HepG2 (cell line): Measurements from ENCODE around the gene NCMAP. TPM values are rescaled to one million over a fixed set of nuclear protein-coding genes. Genes with fewer than 3 reads are reported as not detected.
A peak's percentile ranks its signal among the peaks of the same experiment; 100 is the strongest.

ENCODE experiments used
- ATF7 ChIP-seq, 2 experiments: fragments of 450-650 bp in 1 of 2; sonication (generic) in 1 of 2; formaldehyde crosslinking in 1 of 2; IDR thresholded peaks; 2 replicates each; pipeline versions ENCODE4 v1.4.0 to v1.6.1; 2016 to 2020; ENCODE audit warnings: antibody characterized with exemption in 1 of 2, mild to moderate bottlenecking in 1 of 2, missing genetic modification reagents in 1 of 2
- ERF ChIP-seq: IDR thresholded peaks from 2 replicates; pipeline ENCODE4 v1.6.1; 2018; ENCODE audit warnings: missing biosample characterization, missing genetic modification reagents
- ESRRA ChIP-seq: sonication (generic); formaldehyde crosslinking; IDR thresholded peaks from 2 replicates; pipeline ENCODE4 v1.5.1; 2020; ENCODE audit warnings: mild to moderate bottlenecking, low read depth, missing genetic modification reagents
- GPN1 ChIP-seq: sonication (generic); formaldehyde crosslinking; IDR thresholded peaks from 2 replicates; pipeline ENCODE4 v1.5.1; 2020; ENCODE audit warnings: missing genetic modification reagents, borderline replicate concordance
- IRX3 ChIP-seq: sonication (generic); formaldehyde crosslinking; IDR thresholded peaks from 2 replicates; pipeline ENCODE4 v1.8.1; 2023; ENCODE audit warnings: mild to moderate bottlenecking, low read depth, missing genetic modification reagents, borderline replicate concordance
- MIXL1 ChIP-seq: IDR thresholded peaks from 2 replicates; pipeline ENCODE4 v1.6.1; 2016
- RFX3 ChIP-seq: IDR thresholded peaks from 2 replicates; pipeline ENCODE4 v1.6.1; 2016; ENCODE audit warnings: missing biosample characterization, missing genetic modification reagents
- SMARCC2 ChIP-seq: fragments of 450-650 bp; IDR thresholded peaks from 2 replicates; pipeline ENCODE4 v1.6.1; 2017; ENCODE audit warnings: antibody characterized with exemption, mild to moderate bottlenecking
- TBX2 ChIP-seq: sonication (generic); formaldehyde crosslinking; IDR thresholded peaks from 2 replicates; pipeline ENCODE4 v1.5.0; 2020; ENCODE audit warnings: missing genetic modification reagents, mild to moderate bottlenecking, borderline replicate concordance
- ZNF136 ChIP-seq: sonication (generic); formaldehyde crosslinking; IDR thresholded peaks from 2 replicates; pipeline ENCODE4 v1.8.1; 2022; ENCODE audit warnings: low read depth, mild to moderate bottlenecking, moderate library complexity, missing genetic modification reagents
- ZNF264 ChIP-seq: sonication (generic); formaldehyde crosslinking; IDR thresholded peaks from 2 replicates; pipeline ENCODE4 v1.4.0; 2020; ENCODE audit warnings: missing genetic modification reagents
- ZNF30 ChIP-seq: sonication (generic); formaldehyde crosslinking; IDR thresholded peaks from 2 replicates; pipeline ENCODE4 v1.5.0; 2020; ENCODE audit warnings: mild to moderate bottlenecking, missing genetic modification reagents
- ZNF646 ChIP-seq: sonication (generic); formaldehyde crosslinking; IDR thresholded peaks from 2 replicates; pipeline ENCODE4 v1.9.0; 2021; ENCODE audit warnings: mild to moderate bottlenecking, missing genetic modification reagents
- ZNF710 ChIP-seq: sonication (generic); formaldehyde crosslinking; IDR thresholded peaks from 2 replicates; pipeline ENCODE4 v1.5.0; 2020; ENCODE audit warnings: mild to moderate bottlenecking, missing genetic modification reagents, borderline replicate concordance
- ZNF841 ChIP-seq: sonication (generic); formaldehyde crosslinking; IDR thresholded peaks from 2 replicates; pipeline ENCODE4 v1.8.1; 2023; ENCODE audit warnings: missing genetic modification reagents, borderline replicate concordance
- polyA plus RNA-seq, 8 experiments: library from polyadenylated mRNA; depleted of rRNA in 3 of 8; stranded (reverse) in 7 of 8; unstranded in 1 of 8; fragments of >200 nt; fragmentation: Illumina TruSeq in 4 of 8; extraction: Trizol in 4 of 8; gene quantifications; 2 replicates each; pipeline versions ENCODE4 v1.2.1 to v1.2.3, GENCODE V29; 2011 to 2016; ENCODE audit warnings: low read depth in 4 of 8, missing spikeins in 1 of 8, mixed read lengths in 1 of 8; ENCODE audit not compliant: insufficient read depth in 1 of 8
- total RNA-seq, 5 experiments: library from RNA; depleted of rRNA; stranded (reverse); fragments of >200 nt; fragmentation: Illumina TruSeq; extraction: Trizol; gene quantifications; 2 replicates each; pipeline ENCODE4 v1.2.3, GENCODE V29; 2016; ENCODE audit warnings: low read depth in 1 of 5
- TF ChIP-seq, protein P1 (sequence below): fragments of 450-650 bp; IDR thresholded peaks from 2 replicates; pipeline ENCODE4 v1.6.1; 2017; ENCODE audit warnings: mild to moderate bottlenecking
- TF ChIP-seq, protein P2 (sequence below): sonication (generic); formaldehyde crosslinking; IDR thresholded peaks from 2 replicates; pipeline ENCODE4 v1.8.0; 2022; ENCODE audit warnings: mild to moderate bottlenecking, missing genetic modification reagents; ENCODE audit not compliant: insufficient replicate concordance

Gene NCMAP
- total and polyA plus RNA-seq, 2 of the 13 experiments (the other 11 are each of a cell fraction or from before 2014, with no cell fraction given): 2.7 to 20.0 TPM

GRCh38 chr1:24635195-24635843 lies 79.4 kb downstream of the NCMAP start (continued):
- TF ChIP-seq ZNF646 (CRISPR knock-in tag): no peak
- no peak for TF ChIP-seq ATF7 (IDR thresholded peaks at IDR 0.05)
- no peak for TF ChIP-seq ATF7 (CRISPR knock-in tag; IDR thresholded peaks at IDR 0.05)
- TF ChIP-seq ZNF30 (CRISPR knock-in tag): no peak
- peak; percentile 79; the same call in 1 of the 2 replicates for TF ChIP-seq MIXL1 (CRISPR knock-in tag)
- TF ChIP-seq TBX2: no peak
- TF ChIP-seq RFX3 (CRISPR knock-in tag): no peak
- TF ChIP-seq GPN1 (CRISPR knock-in tag): no peak
- TF ChIP-seq, protein P1, sequence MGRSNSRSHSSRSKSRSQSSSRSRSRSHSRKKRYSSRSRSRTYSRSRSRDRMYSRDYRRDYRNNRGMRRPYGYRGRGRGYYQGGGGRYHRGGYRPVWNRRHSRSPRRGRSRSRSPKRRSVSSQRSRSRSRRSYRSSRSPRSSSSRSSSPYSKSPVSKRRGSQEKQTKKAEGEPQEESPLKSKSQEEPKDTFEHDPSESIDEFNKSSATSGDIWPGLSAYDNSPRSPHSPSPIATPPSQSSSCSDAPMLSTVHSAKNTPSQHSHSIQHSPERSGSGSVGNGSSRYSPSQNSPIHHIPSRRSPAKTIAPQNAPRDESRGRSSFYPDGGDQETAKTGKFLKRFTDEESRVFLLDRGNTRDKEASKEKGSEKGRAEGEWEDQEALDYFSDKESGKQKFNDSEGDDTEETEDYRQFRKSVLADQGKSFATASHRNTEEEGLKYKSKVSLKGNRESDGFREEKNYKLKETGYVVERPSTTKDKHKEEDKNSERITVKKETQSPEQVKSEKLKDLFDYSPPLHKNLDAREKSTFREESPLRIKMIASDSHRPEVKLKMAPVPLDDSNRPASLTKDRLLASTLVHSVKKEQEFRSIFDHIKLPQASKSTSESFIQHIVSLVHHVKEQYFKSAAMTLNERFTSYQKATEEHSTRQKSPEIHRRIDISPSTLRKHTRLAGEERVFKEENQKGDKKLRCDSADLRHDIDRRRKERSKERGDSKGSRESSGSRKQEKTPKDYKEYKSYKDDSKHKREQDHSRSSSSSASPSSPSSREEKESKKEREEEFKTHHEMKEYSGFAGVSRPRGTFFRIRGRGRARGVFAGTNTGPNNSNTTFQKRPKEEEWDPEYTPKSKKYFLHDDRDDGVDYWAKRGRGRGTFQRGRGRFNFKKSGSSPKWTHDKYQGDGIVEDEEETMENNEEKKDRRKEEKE: no peak
- TF ChIP-seq SMARCC2: no peak
- TF ChIP-seq ZNF710 (CRISPR knock-in tag): no peak
- no peak for TF ChIP-seq ZNF136 (CRISPR knock-in tag)
- no peak for TF ChIP-seq IRX3 (CRISPR knock-in tag)
- TF ChIP-seq ERF (CRISPR knock-in tag): no peak
- TF ChIP-seq ESRRA (CRISPR knock-in tag): no peak
- TF ChIP-seq ZNF264 (CRISPR knock-in tag): no peak
- TF ChIP-seq, protein P2, sequence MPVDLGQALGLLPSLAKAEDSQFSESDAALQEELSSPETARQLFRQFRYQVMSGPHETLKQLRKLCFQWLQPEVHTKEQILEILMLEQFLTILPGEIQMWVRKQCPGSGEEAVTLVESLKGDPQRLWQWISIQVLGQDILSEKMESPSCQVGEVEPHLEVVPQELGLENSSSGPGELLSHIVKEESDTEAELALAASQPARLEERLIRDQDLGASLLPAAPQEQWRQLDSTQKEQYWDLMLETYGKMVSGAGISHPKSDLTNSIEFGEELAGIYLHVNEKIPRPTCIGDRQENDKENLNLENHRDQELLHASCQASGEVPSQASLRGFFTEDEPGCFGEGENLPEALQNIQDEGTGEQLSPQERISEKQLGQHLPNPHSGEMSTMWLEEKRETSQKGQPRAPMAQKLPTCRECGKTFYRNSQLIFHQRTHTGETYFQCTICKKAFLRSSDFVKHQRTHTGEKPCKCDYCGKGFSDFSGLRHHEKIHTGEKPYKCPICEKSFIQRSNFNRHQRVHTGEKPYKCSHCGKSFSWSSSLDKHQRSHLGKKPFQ: no peak
- no peak for TF ChIP-seq ZNF841 (CRISPR knock-in tag)
